Natural killer cell treated with Interleukin-12 subunit alpha and Interleukin-12 subunit beta and Interleukin-15 and Interleukin-18, amount 100 ng/mL, for 72 hours (primary cell): ENCODE data around the gene JAK3. TPM values are rescaled to one million over a fixed set of nuclear protein-coding genes. Genes with fewer than 3 reads are reported as not detected.

Source experiments
- ATAC-seq, 2 donors: fragments of 150-1000 bp; cut with Tn5 transposase in 1 of 2; sonication (Bioruptor Pico), chemical (Tn5 transposase) in 1 of 2; 2 replicates each; pipeline ENCODE4 v1.10.0; 2021
- DNase-seq: peaks from one replicate; pipeline ENCODE4 v3.0.0; 2022; ENCODE audit warnings: low spot score
- H3K27ac Mint-ChIP-seq, 2 donors: 1 replicate in 1 of 2; 2 replicates in 1 of 2; pipeline ENCODE4 v1.8.0; 2022; ENCODE audit warnings: mixed read lengths in 2 of 2, mild to moderate bottlenecking in 1 of 2, moderate library complexity in 1 of 2
- H3K27me3 Mint-ChIP-seq, 2 donors: 1 replicate in 1 of 2; 2 replicates in 1 of 2; pipeline ENCODE4 v1.8.0; 2022; ENCODE audit warnings: mixed read lengths in 2 of 2
- H3K36me3 Mint-ChIP-seq: one replicate; pipeline ENCODE4 v1.8.0; 2022; ENCODE audit warnings: mixed read lengths
- H3K4me1 Mint-ChIP-seq, 2 donors: 1 replicate in 1 of 2; 2 replicates in 1 of 2; pipeline ENCODE4 v1.8.0; 2022; ENCODE audit warnings: low read depth in 2 of 2, mixed read lengths in 2 of 2, mild to moderate bottlenecking in 1 of 2
- H3K4me3 Mint-ChIP-seq: one replicate; pipeline ENCODE4 v1.8.0; 2022; ENCODE audit warnings: mixed read lengths
- H3K9me3 Mint-ChIP-seq: 2 replicates; pipeline ENCODE4 v1.8.0; 2022; ENCODE audit warnings: mixed read lengths
- total RNA-seq, 2 donors: library from RNA; stranded (reverse); gene quantifications; one replicate each; pipeline ENCODE4 v1.2.3, GENCODE V29; 2022

The JAK3 gene
- total RNA-seq, 2 donors from 2014 or later: 184 to 195 TPM

- no peak overlapping the region for H3K4me3 Mint-ChIP-seq
- peaks cover 20 to 40% of the 10 kb centered on the region in 2 donors for H3K4me1 Mint-ChIP-seq
- no peaks in the 10 kb centered on the region for H3K9me3 Mint-ChIP-seq
- H3K27ac Mint-ChIP-seq: peak overlapping the region in 1 of 2 donors; percentile 50
- DNase-seq (no peak), ATAC-seq (no peak)
- H3K36me3 Mint-ChIP-seq: peaks cover 15% of the 10 kb centered on the region
- H3K27me3 Mint-ChIP-seq: no peaks in the 10 kb centered on the region
Measured at GRCh38 chr19:17841371-17841809, 6.4 kb downstream of the JAK3 start.

- H3K27me3 Mint-ChIP-seq: no peaks in the 10 kb centered on the region
- H3K4me3 Mint-ChIP-seq: no peak overlapping the region
- peaks cover 33 to 40% of the 10 kb centered on the region in 2 donors for H3K4me1 Mint-ChIP-seq
- H3K9me3 Mint-ChIP-seq: no peaks in the 10 kb centered on the region
- peaks cover 27% of the 10 kb centered on the region for H3K36me3 Mint-ChIP-seq
- DNase-seq: no peak
- H3K27ac Mint-ChIP-seq: peak overlapping the region in 1 of 2 donors; percentile 54
- no peak for ATAC-seq
Measured at GRCh38 chr19:17840019-17840418, 7.8 kb downstream of the JAK3 start.

- peaks cover 18 to 26% of the 10 kb centered on the region in 2 donors for H3K4me1 Mint-ChIP-seq
- no peaks in the 10 kb centered on the region for H3K27me3 Mint-ChIP-seq
- peaks cover 27% of the 10 kb centered on the region for H3K36me3 Mint-ChIP-seq
- no peak for ATAC-seq
- H3K27ac Mint-ChIP-seq: no peak overlapping the region
- H3K4me3 Mint-ChIP-seq: no peak overlapping the region
- no peaks in the 10 kb centered on the region for H3K9me3 Mint-ChIP-seq
- no peak for DNase-seq
Measured at GRCh38 chr19:17837972-17838371, 9.8 kb downstream of the JAK3 start.

GRCh38 chr19:17836530-17836929 is 11.3 kb downstream of the JAK3 start:
- Mint-ChIP-seq H3K27me3 (no peaks in the 10 kb centered on the region), H3K9me3 (no peaks in the 10 kb centered on the region), H3K4me1 (peaks cover 18 to 28% of the 10 kb centered on the region in 2 donors), H3K36me3 (peaks cover 32% of the 10 kb centered on the region), H3K4me3 (no peak overlapping the region), H3K27ac (peak overlapping the region; percentile 30 to 45)
- ATAC-seq: no peak
- DNase-seq: no peak

- Mint-ChIP-seq H3K4me1 (peaks cover 18 to 26% of the 10 kb centered on the region in 2 donors), H3K27ac (peak overlapping the region; percentile 15 to 45), H3K27me3 (no peaks in the 10 kb centered on the region), H3K4me3 (no peak overlapping the region), H3K9me3 (no peaks in the 10 kb centered on the region), H3K36me3 (peaks cover 28% of the 10 kb centered on the region)
- DNase-seq (no peak), ATAC-seq (no peak)
Measured at GRCh38 chr19:17835182-17836006, 12.4 kb downstream of the JAK3 start.

GRCh38 chr19:17834350-17835181 is 13.2 kb downstream of the JAK3 start:
- Mint-ChIP-seq H3K36me3 (peaks cover 28% of the 10 kb centered on the region), H3K27me3 (no peaks in the 10 kb centered on the region), H3K4me3 (no peak overlapping the region), H3K9me3 (no peaks in the 10 kb centered on the region), H3K4me1 (peaks cover 18 to 28% of the 10 kb centered on the region in 2 donors), H3K27ac (peak overlapping the region in 1 of 2 donors; percentile 15)
- DNase-seq (no peak), ATAC-seq (no peak)

- Mint-ChIP-seq H3K27ac (no peak overlapping the region), H3K9me3 (no peaks in the 10 kb centered on the region), H3K4me1 (peaks cover 25 to 28% of the 10 kb centered on the region in 2 donors), H3K36me3 (peaks cover 30% of the 10 kb centered on the region), H3K4me3 (no peak overlapping the region), H3K27me3 (no peaks in the 10 kb centered on the region)
- ATAC-seq (no peak), DNase-seq (no peak)
Measured at GRCh38 chr19:17832443-17833208, 15.2 kb downstream of the JAK3 start.

GRCh38 chr19:17831419-17831888 is 16.3 kb downstream of the JAK3 start:
- no peak overlapping the region for H3K27ac Mint-ChIP-seq
- H3K9me3 Mint-ChIP-seq: no peaks in the 10 kb centered on the region
- DNase-seq (no peak), ATAC-seq (peak in 1 of 2 donors; percentile 2)
- peaks cover 26% of the 10 kb centered on the region for H3K36me3 Mint-ChIP-seq
- H3K4me3 Mint-ChIP-seq: no peak overlapping the region
- peaks cover 22 to 25% of the 10 kb centered on the region in 2 donors for H3K4me1 Mint-ChIP-seq
- H3K27me3 Mint-ChIP-seq: no peaks in the 10 kb centered on the region

- Mint-ChIP-seq H3K27ac (no peak overlapping the region), H3K4me1 (peaks cover 15 to 21% of the 10 kb centered on the region in 2 donors), H3K36me3 (peaks cover 21% of the 10 kb centered on the region), H3K9me3 (no peaks in the 10 kb centered on the region), H3K27me3 (no peaks in the 10 kb centered on the region), H3K4me3 (no peak overlapping the region)
- no peak for DNase-seq
- ATAC-seq: peak; percentile 74 to 84
Measured at GRCh38 chr19:17830567-17831418, 17.0 kb downstream of the JAK3 start.

- Mint-ChIP-seq H3K9me3 (no peaks in the 10 kb centered on the region), H3K27ac (no peak overlapping the region), H3K4me3 (no peak overlapping the region), H3K4me1 (peaks cover 8 to 14% of the 10 kb centered on the region in 2 donors), H3K36me3 (peaks cover 14% of the 10 kb centered on the region), H3K27me3 (no peaks in the 10 kb centered on the region)
- ATAC-seq (no peak), DNase-seq (no peak)
Measured at GRCh38 chr19:17829855-17830566, 17.8 kb downstream of the JAK3 start.

- peaks cover 7 to 10% of the 10 kb centered on the region in 2 donors for H3K4me1 Mint-ChIP-seq
Measured at GRCh38 chr19:17826508-17827056, 21.2 kb downstream of the JAK3 start.

GRCh38 chr19:17824339-17824738 is 23.4 kb downstream of the JAK3 start:
- Mint-ChIP-seq H3K4me1 (peaks cover 5 to 7% of the 10 kb centered on the region in 2 donors), H3K27ac (no peak overlapping the region), H3K4me3 (no peak overlapping the region), H3K9me3 (no peaks in the 10 kb centered on the region), H3K36me3 (peaks cover 8% of the 10 kb centered on the region), H3K27me3 (no peaks in the 10 kb centered on the region)
- DNase-seq: no peak
- peak; percentile 20 to 47 for ATAC-seq

More at GRCh38 chr19:17826508-17827056, 21.2 kb downstream of the JAK3 start:
- H3K36me3 Mint-ChIP-seq: peaks cover 10% of the 10 kb centered on the region
- H3K4me3 Mint-ChIP-seq: no peak overlapping the region
- DNase-seq: no peak
- ATAC-seq: no peak
- no peaks in the 10 kb centered on the region for H3K27me3 Mint-ChIP-seq
- H3K27ac Mint-ChIP-seq: no peak overlapping the region
- no peaks in the 10 kb centered on the region for H3K9me3 Mint-ChIP-seq
